HG03521 (cell line): ENCODE data around the gene ZBTB42.

ENCODE experiments used
- ATAC-seq: cut with Tn5 transposase; IDR thresholded peaks from one replicate; pipeline ENCODE4 v1.9.1; 2021; ENCODE audit warnings: mild to moderate bottlenecking, moderate library complexity; ENCODE audit not compliant: unreplicated experiment

ZBTB42 gene

GRCh38 chr14:104769324-104770071, 31.4 kb upstream of the ZBTB42 start:
- ATAC-seq, result no peak

- no peak for ATAC-seq
These were observed 30.8 kb upstream of the ZBTB42 start for GRCh38 chr14:104770072-104770579.

GRCh38 chr14:104770851-104771272, 30.0 kb upstream of the ZBTB42 start:
- ATAC-seq, result no peak

DNA sequence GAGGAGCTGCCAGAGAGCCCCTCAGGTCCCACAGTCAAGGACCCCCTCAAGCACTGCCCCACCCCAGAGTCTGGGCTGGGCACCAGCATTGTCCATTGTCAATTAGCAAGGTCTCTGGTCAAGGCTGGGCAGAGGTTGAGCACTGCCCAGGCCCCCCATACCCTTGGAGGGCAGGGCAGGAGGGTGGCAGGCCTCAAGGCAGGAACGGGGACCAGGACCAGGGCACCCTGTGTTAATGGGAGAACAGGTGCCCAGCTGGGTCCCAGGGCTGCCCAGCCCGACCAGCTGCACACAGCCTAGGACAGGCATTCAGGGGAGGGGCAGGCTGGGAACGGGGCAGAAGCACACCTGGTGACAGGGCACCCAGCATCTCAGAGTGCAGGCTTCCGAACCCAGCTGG, 29.5 kb upstream of the ZBTB42 start:
- no peak for ATAC-seq

GRCh38 chr14:104771918-104772706, 28.8 kb upstream of the ZBTB42 start:
- no peak for ATAC-seq

- no peak for ATAC-seq
These were observed 28.0 kb upstream of the ZBTB42 start for GRCh38 chr14:104772707-104773504.

DNA sequence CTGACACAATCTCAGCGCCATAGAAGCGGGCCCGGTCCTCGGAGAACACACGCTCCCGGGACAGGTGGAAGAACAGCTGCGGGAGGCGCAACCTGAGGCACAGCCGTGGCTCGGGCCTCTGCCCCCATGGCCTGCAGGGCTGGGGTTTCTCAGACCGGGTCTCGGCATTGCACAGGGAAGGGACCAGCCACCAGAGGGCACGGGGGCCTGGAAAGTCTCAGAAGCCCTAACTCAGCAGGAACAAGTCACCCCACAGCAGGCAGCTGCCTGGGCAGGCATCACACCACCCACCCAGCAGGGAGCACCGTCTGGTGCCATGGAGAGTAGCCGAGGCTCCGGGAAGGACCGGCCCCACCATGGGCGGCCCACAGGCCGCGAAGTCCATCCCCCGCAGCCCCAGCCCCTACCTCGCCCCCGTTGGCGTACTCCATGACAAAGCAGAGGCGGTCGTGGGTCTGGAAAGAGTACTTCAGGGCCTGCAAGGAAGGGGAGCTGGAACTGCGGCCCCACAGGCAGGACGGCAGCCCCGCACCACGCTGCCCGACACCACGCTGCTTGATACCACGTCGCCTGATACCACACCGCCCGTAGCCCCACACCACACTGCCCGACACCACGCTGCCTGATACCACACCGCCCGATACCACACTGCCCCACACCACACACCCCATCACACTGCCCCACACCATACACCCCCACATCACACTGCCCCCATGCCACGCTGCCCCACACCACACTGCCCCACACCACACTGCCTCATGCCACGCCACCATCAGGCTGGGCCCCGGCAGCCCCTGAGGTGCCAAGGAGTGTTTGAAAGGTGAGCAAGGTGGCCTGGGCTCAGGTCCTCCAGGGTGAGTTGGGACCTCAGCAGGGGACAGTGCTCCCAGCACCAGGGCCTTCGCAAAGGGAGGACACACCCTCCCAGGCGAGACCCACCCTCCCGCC, 27.1 kb upstream of the ZBTB42 start:
- ATAC-seq, result no peak

DNA sequence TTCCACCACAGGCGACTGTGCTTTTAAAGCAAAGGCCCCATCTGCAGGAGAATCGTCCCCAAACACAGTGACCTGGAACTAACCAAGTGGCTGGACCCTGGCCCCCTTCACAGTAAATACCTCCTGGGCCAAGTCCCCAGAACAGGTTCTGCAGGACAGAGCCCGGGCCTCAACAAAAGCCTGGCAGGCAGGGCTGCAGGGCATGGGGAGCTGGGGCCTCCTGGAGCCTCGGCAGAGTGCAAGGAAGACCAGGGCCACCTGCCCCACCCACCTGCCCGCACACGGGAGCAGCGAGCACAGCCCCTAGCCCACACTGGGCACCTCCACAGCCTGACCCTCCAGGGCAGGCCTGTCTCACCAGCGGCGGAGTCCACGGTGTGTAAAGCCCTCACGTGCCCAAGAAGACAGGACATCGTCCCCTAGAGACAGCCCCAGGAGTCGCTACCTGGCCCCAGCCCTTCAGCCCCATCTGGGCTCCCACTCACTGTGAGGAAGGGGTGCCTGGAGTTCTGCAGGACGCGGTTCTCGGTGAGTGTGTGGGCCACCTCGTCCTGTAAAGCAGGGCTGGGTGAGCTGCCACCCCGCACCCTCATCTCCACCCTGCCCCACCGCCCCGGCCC, 26.3 kb upstream of the ZBTB42 start:
- ATAC-seq, result no peak

GRCh38 chr14:104775073-104775489, 25.8 kb upstream of the ZBTB42 start:
- no peak for ATAC-seq

DNA sequence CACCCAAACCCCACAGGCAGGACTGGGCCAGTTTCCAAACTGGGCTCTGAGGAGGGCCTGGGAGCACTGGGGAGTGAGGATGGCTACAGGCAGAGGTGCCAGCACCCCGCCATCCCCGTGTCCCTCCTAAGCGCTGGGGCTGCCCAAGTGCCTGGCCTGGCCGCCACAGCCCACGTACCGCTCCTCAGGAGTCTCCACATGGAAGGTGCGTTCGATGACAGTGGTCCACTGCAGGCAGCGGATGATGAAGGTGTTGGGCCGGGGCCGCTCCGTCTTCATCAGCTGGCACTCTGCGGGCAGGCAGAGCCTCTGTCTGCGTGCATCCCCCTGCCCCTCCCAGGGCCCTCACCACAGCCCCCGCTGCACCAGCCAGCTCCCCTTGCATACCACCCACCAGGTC, 24.4 kb upstream of the ZBTB42 start:
- no peak for ATAC-seq

GRCh38 chr14:104776961-104777807, 23.7 kb upstream of the ZBTB42 start:
- no peak for ATAC-seq

- ATAC-seq, result no peak
These were observed 23.1 kb upstream of the ZBTB42 start for GRCh38 chr14:104777808-104778249.

GRCh38 chr14:104778694-104779331, 22.1 kb upstream of the ZBTB42 start:
- no peak for ATAC-seq

DNA sequence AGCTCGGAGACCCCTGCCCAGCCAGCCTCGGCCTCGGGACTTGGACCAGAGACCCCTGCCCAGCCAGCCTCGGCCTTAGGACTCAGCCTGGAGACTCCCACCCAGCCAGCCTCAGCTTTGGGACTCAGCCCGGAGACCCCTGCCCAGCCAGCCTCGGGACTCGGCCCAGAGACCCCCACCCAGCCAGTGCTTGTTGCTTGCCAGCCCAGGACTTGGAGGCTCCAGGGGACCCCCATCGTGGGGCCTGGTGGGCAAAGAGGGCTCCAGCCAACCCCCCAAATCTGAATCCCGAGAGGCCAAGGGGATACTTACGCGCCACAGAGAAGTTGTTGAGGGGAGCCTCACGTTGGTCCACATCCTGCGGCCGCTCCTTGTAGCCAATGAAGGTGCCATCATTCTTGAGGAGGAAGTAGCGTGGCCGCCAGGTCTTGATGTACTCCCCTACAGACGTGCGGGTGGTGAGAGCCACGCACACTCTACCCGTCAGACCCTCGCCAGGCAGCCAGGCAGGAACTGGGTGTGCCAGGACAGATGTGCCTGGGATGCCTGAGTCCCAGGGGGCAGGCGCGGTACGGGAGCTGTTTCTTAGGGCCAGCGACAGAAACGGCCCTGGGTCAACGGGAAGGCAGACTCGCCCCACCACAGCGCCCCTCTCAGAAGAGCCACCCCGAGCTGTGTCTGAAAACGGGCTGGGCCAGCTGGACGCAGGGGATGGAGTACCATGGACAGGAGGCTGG, 21.0 kb upstream of the ZBTB42 start:
- ATAC-seq, result no peak

GRCh38 chr14:104780513-104781030, 20.3 kb upstream of the ZBTB42 start:
- no peak for ATAC-seq

- no peak for ATAC-seq
These were observed 19.4 kb upstream of the ZBTB42 start for GRCh38 chr14:104781271-104782077.
